Ovary (tissue), 9 donors: ENCODE data around the gene CDIPT. TPM values are rescaled to one million over a fixed set of nuclear protein-coding genes. Genes with fewer than 3 reads are reported as not detected.

Experiments used
- DNase-seq, 5 donors: peaks; one replicate each; pipeline ENCODE4 v3.0.0-alpha.2; 2019 to 2020
- H3K27ac ChIP-seq, 2 donors: fragments of 200-600 bp; one replicate each; pipeline versions ENCODE4 v1.5.1 to v1.8.0; 2019 to 2022
- H3K27me3 ChIP-seq: fragments of 200-600 bp; one replicate; pipeline ENCODE4 v1.8.0; 2022
- H3K36me3 ChIP-seq: fragments of 200-600 bp; sonication (generic); one replicate; pipeline ENCODE4 v1.5.1; 2019
- H3K4me1 ChIP-seq: one replicate; pipeline ENCODE4 v1.8.1; 2013; ENCODE audit warnings: mild to moderate bottlenecking, moderate library complexity; ENCODE audit not compliant: insufficient read depth
- H3K4me3 ChIP-seq: fragments of 200-600 bp; sonication (generic); one replicate; pipeline ENCODE4 v1.5.1; 2017
- H3K9me3 ChIP-seq, 2 donors: fragments of 200-600 bp in 1 of 2; sonication (generic) in 1 of 2; one replicate each; pipeline versions ENCODE4 v1.5.1 to v1.8.1; 2013 to 2019; ENCODE audit warnings: mild to moderate bottlenecking in 1 of 2, moderate library complexity in 1 of 2
- EP300 ChIP-seq: sonication (generic); formaldehyde crosslinking; IDR thresholded peaks from one replicate; pipeline ENCODE4 v1.6.1; 2017; ENCODE audit warnings: antibody characterized with exemption
- POLR2A ChIP-seq: fragments of 450-650 bp; IDR thresholded peaks from one replicate; pipeline ENCODE4 v1.6.1; 2017; ENCODE audit warnings: antibody characterized with exemption, mild to moderate bottlenecking, moderate library complexity
- WGBS, 3 donors: extraction: QIAGEN DNeasy Blood & Tissue Kit in 1 of 3; methylation state at CpG; one replicate each; pipeline versions ENCODE4 v1.1.5 to v1.1.7; 2013 to 2017; 5-methylcytosine and 5-hydroxymethylcytosine counted together
- intact Hi-C, 4 donors: fragments of 100-400 bp; cut with DNase I; formaldehyde crosslinking; loops; one replicate each; pipeline versions ENCODE4 v1.11.0 to v1.15.1; 2022 to 2023
- polyA plus RNA-seq, 2 donors: library from polyadenylated mRNA; stranded (reverse); fragments of 200-250 nt in 1 of 2; fragments of 350-450 nt in 1 of 2; fragmentation: Illumina TruSeq in 1 of 2; extraction: RNeasy Lipid Tissue Mini Kit (QIAGEN cat#74804) in 1 of 2; gene quantifications; one replicate each; pipeline ENCODE4 v1.2.3, GENCODE V29; 2013 to 2014
- total RNA-seq, 7 donors: library from RNA; depleted of rRNA in 2 of 7; stranded (reverse); fragments of >200 nt in 2 of 7; fragmentation: NEBNext Ultra II Directional in 3 of 7; extraction: Animal tissue kit (Norgen Biotek cat#: 25700) in 3 of 7; gene quantifications; one replicate each; pipeline versions ENCODE4 v1.1.0 to v1.2.4, GENCODE V29; 2016 to 2023
- TF ChIP-seq, protein P1 (sequence below), 3 donors: fragments of 450-650 bp in 2 of 3; fragments of 200-600 bp in 1 of 3; IDR thresholded peaks; one replicate each; pipeline versions ENCODE4 v1.5.1 to v1.8.0; 2016 to 2022; ENCODE audit warnings: antibody characterized with exemption in 3 of 3, mild to moderate bottlenecking in 1 of 3
- donor health status: DM: no; HTN: no; CAD: no; lungs with moderate emphysema.
- donor health status: DM: no; HTN: no; CAD: no.
- donor health status: Bipolar disorder and iron deficiency.
- donor health status: DM: yes; HTN: yes; CAD: no.
- donor health status: DM: no; HTN: no; CAD: no.
- donor health status: DM: yes; HTN: yes; CAD: no.

The CDIPT gene
- total and polyA plus RNA-seq, 9 donors = 47.6 to 145 (median 110) TPM

DNA sequence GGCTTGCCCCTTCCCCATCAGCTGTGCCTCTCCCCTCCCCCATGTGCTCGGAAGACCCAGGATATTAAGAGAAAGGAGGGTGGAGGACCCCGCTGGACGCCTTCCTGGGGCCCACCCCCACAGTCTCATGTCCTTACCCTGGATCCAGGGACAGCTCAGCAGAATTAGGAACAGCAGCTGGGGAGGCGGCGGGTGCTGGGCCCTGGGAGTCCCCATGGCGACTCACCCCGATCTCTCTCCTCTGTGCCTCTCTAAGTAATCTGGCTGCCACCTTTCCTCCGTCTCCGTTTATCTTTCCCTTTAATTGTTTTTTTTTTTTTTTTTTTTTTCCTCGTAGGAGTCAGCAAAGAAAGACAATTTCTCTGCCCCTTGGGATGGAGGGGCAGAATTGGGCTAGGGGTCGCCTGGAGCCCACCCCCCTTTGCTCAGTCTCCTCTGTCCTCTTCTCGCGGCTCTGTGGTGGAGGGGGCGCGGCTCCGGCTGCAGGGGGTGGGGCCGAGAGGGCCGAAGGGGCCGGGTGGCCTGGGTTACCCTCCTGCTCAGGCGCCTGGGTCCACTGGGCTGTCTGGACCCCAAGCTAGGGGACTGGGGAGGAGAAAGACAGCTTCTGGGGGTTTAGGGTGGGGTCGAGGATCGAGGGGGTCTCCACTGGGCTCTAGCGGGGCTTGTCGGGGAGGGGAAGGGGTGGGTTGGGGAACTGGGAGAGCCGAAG is 35.9 kb upstream of the CDIPT start:
- Histone ChIP-seq H3K4me3 (no peak overlapping the region), H3K27ac (no peak overlapping the region), H3K27me3 (no peaks in the 10 kb centered on the region), H3K4me1 (peaks cover 3% of the 10 kb centered on the region), H3K36me3 (no peaks in the 10 kb centered on the region), H3K9me3 (no peaks in the 10 kb centered on the region)
- intact Hi-C loops = no loop called here
- DNase-seq = no peak
- WGBS, 3 donors = 0 to 2% (median 1%) methylated on average over 25 of the region's 25 CpGs
- no peak for TF ChIP-seq EP300
- TF ChIP-seq POLR2A = no peak
- TF ChIP-seq, protein P1, sequence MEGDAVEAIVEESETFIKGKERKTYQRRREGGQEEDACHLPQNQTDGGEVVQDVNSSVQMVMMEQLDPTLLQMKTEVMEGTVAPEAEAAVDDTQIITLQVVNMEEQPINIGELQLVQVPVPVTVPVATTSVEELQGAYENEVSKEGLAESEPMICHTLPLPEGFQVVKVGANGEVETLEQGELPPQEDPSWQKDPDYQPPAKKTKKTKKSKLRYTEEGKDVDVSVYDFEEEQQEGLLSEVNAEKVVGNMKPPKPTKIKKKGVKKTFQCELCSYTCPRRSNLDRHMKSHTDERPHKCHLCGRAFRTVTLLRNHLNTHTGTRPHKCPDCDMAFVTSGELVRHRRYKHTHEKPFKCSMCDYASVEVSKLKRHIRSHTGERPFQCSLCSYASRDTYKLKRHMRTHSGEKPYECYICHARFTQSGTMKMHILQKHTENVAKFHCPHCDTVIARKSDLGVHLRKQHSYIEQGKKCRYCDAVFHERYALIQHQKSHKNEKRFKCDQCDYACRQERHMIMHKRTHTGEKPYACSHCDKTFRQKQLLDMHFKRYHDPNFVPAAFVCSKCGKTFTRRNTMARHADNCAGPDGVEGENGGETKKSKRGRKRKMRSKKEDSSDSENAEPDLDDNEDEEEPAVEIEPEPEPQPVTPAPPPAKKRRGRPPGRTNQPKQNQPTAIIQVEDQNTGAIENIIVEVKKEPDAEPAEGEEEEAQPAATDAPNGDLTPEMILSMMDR (IDR thresholded peaks at IDR 0.05) = no peak

GRCh38 chr16:29898135-29898803 is 35.2 kb upstream of the CDIPT start:
- Histone ChIP-seq H3K36me3 (no peaks in the 10 kb centered on the region), H3K27me3 (no peaks in the 10 kb centered on the region), H3K9me3 (no peaks in the 10 kb centered on the region), H3K4me3 (no peak overlapping the region), H3K27ac (no peak overlapping the region), H3K4me1 (peaks cover 3% of the 10 kb centered on the region)
- TF ChIP-seq, protein P1 (IDR thresholded peaks at IDR 0.05) = no peak
- TF ChIP-seq EP300 (no peak), POLR2A (no peak)
- DNase-seq = no peak
- intact Hi-C loops = no loop called here
- WGBS, 3 donors = 15 to 20% (median 19%) methylated on average over 9 of the region's 9 CpGs

DNA sequence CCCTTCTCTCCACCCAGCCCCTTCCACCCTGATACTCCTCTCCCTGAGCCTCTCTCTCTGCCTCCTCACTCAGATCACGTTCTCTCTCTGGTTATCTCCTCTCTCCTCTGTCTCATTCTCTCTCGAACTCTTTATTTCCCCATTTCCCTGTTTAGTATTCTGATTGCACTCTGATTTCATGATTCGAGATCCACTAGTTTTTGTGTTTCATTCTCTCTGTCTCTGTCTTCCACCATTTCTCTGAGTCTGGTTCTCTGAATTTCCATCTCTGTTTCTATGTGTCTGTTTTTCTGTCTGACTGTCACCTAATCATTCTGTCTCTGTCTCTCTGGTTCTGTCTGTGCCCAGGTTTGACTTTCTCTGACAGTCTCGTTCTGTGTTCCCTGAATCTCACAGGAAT is 34.3 kb upstream of the CDIPT start:
- H3K36me3 ChIP-seq = no peaks in the 10 kb centered on the region
- 50 to 66% (median 65%) methylated on average over 4 of the region's 4 CpGs for WGBS, 3 donors
- H3K4me3 ChIP-seq = no peak overlapping the region
- no peaks in the 10 kb centered on the region for H3K27me3 ChIP-seq
- no peak for TF ChIP-seq POLR2A
- TF ChIP-seq, protein P1 (IDR thresholded peaks at IDR 0.05) = no peak
- no peak for TF ChIP-seq EP300
- DNase-seq = no peak
- peaks cover 3% of the 10 kb centered on the region for H3K4me1 ChIP-seq
- no peaks in the 10 kb centered on the region for H3K9me3 ChIP-seq
- intact Hi-C loops = no loop called here
- no peak overlapping the region for H3K27ac ChIP-seq

DNA sequence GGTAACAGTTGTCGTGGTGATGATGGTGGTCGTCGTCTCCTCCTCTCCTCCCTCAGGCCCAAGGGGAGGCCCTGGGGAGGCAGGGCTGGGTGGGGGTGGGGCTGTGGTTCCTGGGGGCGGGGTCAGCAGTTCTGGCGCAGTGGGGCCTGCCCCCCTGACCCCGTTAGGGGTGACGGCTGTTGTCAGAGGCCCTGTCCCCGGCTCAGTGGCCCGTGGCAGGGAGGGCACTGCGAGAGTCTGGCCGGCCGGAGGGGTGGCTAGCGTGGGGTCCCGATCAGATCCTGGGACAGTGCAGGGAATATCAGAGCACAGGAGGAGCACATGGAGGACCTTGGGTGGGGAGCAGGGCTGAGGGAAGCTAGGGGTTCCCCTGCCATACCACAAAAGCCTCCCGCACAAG is 33.8 kb upstream of the CDIPT start:
- Histone ChIP-seq H3K36me3 (no peaks in the 10 kb centered on the region), H3K27ac (no peak overlapping the region), H3K4me3 (no peak overlapping the region), H3K4me1 (peaks cover 3% of the 10 kb centered on the region), H3K27me3 (no peaks in the 10 kb centered on the region), H3K9me3 (no peaks in the 10 kb centered on the region)
- 46 to 54% (median 53%) methylated on average over 14 to 15 of the region's 15 CpGs for WGBS, 3 donors
- no peak for DNase-seq
- intact Hi-C loops = no loop called here
- TF ChIP-seq, protein P1 (IDR thresholded peaks at IDR 0.05) = no peak
- TF ChIP-seq POLR2A = no peak
- TF ChIP-seq EP300 = no peak
